ENCODE data around the gene BBS2. TPM values are rescaled to one million over a fixed set of nuclear protein-coding genes. Genes with fewer than 3 reads are reported as not detected.

The BBS2 gene
- total RNA-seq, result 10 to 100 TPM; 15.6 to 18.4 TPM

DNA sequence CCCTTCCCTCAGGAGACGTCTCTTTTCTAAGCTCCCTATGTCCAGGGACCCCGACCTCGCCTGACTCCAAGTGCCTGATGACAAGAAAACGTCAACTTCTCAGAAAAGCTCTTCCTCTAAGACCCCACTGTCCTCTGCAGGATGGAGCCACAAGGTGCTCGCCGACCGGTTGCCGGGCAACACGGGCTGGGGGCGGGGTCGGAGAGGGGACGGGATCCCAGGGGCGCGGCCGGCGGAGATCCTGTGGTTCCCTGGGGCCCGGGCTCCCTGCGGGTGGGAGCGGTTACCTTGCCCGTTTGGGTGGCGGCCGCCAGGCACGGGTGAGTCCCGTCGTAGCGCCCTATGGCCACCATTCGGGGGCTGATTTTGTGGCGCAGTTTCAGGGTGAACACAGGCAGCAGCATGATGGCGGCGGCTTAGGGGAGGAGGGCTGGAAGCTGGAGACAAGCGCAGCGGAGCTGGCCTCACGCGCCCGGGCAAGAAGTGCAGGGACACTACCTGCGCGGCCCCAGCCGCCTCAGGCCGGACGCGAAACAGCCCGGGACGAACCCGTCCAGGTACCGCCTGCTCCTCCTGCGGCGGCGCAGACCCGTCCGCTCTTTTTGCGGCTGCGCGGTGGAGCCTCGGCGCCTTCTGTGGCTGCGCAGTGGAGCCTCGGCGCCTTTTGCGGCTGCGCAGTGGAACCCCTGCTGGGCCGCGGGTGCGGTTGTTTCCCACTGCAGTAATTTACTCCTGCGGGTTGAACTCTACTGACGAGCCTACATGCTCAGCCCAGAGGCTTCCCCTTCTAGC lies at the start of gene BBS2:
TSS of gene BBS2 (minus strand) at position 566 of the 792 bp plus-strand sequence. CDS start at position 404, 162 bp downstream.
- ChIA-PET POLR2A (no interaction called here), CTCF (interaction anchor here (0.6 to 2.6 kb wide), 3 partner anchors 10 to 182 kb away, joined by 3 to 9 read pairs (median 4); no protein-coding TSS in a partner anchor)
- DNase-seq, result peak; percentile 88
- Mint-ChIP-seq H3K4me3 (peak within 1 kb of the TSS; percentile 75), H3K9me3 (no peaks in the 10 kb centered on the region), H3K27me3 (no peaks in the 10 kb centered on the region), H3K4me1 (peaks cover 14% of the 10 kb centered on the region), H3K27ac (peak within 1 kb of the TSS; percentile 63), H3K36me3 (ENCODE audit: low read depth) (no peaks in the 10 kb centered on the region)

DNA sequence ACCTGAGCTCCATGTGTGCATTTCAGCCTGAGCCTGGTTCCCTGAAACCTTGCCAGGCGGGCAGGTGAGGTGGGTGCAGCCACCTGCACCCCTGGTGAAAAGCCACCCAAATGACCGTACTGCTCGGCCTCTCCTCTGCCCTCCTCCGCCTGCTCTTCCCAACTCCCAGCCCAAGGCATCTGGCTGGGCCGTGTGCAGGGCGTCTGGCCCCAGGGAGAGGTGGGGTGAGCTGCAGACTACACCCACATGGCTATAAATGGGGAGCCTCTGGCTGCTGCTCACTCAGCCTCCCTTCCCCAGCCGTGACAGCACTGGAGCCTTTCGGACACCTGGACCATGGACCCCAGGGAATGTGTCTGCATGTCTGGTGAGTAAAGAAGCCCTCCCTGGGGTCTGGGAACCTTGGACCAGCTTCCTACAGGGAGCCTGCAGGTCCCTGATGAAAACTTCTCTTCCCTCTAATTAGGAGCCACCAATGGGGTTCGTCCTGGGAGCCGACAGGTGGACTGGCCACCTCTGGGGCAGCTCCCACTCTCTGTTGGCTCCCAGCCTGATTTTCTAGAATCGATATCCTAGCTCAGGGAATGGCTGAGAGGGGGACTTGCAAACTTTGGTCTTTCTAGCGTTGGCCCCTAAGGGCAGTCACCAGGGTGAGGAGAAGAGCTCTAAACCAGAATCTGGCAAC lies 45.1 kb upstream of the BBS2 start, which contains the start of gene MT4:
TSS of gene MT4 (plus strand) at position 281 of the 685 bp plus-strand sequence. CDS start at position 337, 56 bp downstream.
- no peak for DNase-seq
- Mint-ChIP-seq H3K9me3 (no peaks in the 10 kb centered on the region), H3K4me1 (peaks cover 7% of the 10 kb centered on the region), H3K36me3 (ENCODE audit: low read depth) (no peaks in the 10 kb centered on the region), H3K27ac (no peak within 1 kb of the TSS), H3K27me3 (peaks cover 14% of the 10 kb centered on the region), H3K4me3 (no peak within 1 kb of the TSS)
- ChIA-PET POLR2A (no interaction called here), CTCF (interaction anchor here (0.8 to 1.5 kb wide), 2 partner anchors 11 to 17 kb away, joined by 3 to 4 read pairs; no protein-coding TSS in a partner anchor)

GRCh38 chr16:56561126-56561525 lies 41.3 kb upstream of the BBS2 start:
- Mint-ChIP-seq H3K4me3 (no peak overlapping the region), H3K36me3 (ENCODE audit: low read depth) (no peaks in the 10 kb centered on the region), H3K27me3 (peaks cover 27% of the 10 kb centered on the region), H3K4me1 (peaks cover 2% of the 10 kb centered on the region), H3K9me3 (no peaks in the 10 kb centered on the region), H3K27ac (no peak overlapping the region)
- DNase-seq, result no peak
- POLR2A ChIA-PET, result no interaction called here
- CTCF ChIA-PET, result interaction anchor here (1.1 to 1.4 kb wide), 2 partner anchors 27 to 141 kb away, joined by 5 read pairs; no protein-coding TSS in a partner anchor

DNA sequence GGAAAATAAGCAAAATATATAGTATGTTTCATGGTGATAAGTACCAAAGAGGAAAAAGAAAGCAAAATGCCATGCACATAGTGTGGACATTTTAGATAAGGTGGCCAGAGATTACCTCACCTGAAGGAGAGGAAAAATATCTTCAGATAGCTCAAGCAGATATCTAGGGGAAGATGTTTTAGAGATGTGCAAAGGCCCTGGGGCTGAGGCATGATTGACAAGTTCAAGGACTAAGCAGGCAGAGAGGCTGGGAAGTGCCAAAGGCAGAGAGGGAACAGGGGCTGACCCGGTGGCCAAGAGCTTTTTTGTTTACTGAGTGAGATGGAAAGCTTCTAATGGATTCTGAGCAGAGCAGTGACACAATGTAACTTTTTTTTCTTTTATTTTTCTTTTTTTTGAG lies 40.6 kb upstream of the BBS2 start:
- H3K4me3 Mint-ChIP-seq, result no peak overlapping the region
- no peaks in the 10 kb centered on the region for H3K36me3 Mint-ChIP-seq (ENCODE audit: low read depth)
- no peak for DNase-seq
- no peaks in the 10 kb centered on the region for H3K9me3 Mint-ChIP-seq
- peaks cover 32% of the 10 kb centered on the region for H3K27me3 Mint-ChIP-seq
- H3K4me1 Mint-ChIP-seq, result no peaks in the 10 kb centered on the region
- no peak overlapping the region for H3K27ac Mint-ChIP-seq
- ChIA-PET CTCF (interaction anchor here (1.1 kb wide), 1 partner anchor 27 kb away, joined by 5 read pairs; no protein-coding TSS in a partner anchor), POLR2A (no interaction called here)

- Mint-ChIP-seq H3K4me3 (no peak overlapping the region), H3K27me3 (peaks cover 42% of the 10 kb centered on the region), H3K9me3 (no peaks in the 10 kb centered on the region), H3K4me1 (no peaks in the 10 kb centered on the region), H3K36me3 (ENCODE audit: low read depth) (no peaks in the 10 kb centered on the region), H3K27ac (no peak overlapping the region)
- ChIA-PET CTCF (no interaction called here), POLR2A (no interaction called here)
- no peak for DNase-seq
Measured at GRCh38 chr16:56559109-56559508, 39.3 kb upstream of the BBS2 start.

- POLR2A ChIA-PET, result no interaction called here
- no peak for DNase-seq
- H3K4me1 Mint-ChIP-seq, result no peaks in the 10 kb centered on the region
- H3K4me3 Mint-ChIP-seq, result no peak overlapping the region
- no peaks in the 10 kb centered on the region for H3K9me3 Mint-ChIP-seq
- no peak overlapping the region for H3K27ac Mint-ChIP-seq
- CTCF ChIA-PET, result no interaction called here
- peaks cover 49% of the 10 kb centered on the region for H3K27me3 Mint-ChIP-seq
- no peaks in the 10 kb centered on the region for H3K36me3 Mint-ChIP-seq (ENCODE audit: low read depth)
Measured at GRCh38 chr16:56558024-56558747, 38.4 kb upstream of the BBS2 start.

DNA sequence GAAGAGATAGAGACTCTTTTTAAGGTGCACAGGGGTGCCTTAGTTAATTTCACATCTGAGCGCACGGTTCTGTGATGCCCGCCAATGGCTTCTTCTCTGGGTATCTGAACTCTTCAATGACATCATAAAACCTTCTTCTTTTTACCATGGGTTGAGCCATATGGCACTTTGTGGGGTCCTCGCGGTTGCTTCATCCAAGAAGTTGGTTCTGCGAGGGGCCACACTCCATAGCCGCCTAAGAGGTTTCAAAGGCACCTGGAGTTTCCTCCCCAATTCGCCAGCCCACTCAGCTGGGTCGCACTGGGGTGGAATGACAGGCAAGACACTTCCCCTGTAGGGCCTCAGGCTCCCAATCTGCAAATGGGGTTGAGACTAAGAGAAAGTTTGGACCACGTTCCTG lies 34.6 kb upstream of the BBS2 start:
- Mint-ChIP-seq H3K4me1 (peaks cover 2% of the 10 kb centered on the region), H3K4me3 (no peak overlapping the region), H3K9me3 (no peaks in the 10 kb centered on the region), H3K36me3 (ENCODE audit: low read depth) (no peaks in the 10 kb centered on the region), H3K27ac (no peak overlapping the region), H3K27me3 (peaks cover 48% of the 10 kb centered on the region)
- ChIA-PET POLR2A (no interaction called here), CTCF (no interaction called here)
- no peak for DNase-seq

- Mint-ChIP-seq H3K36me3 (ENCODE audit: low read depth) (no peaks in the 10 kb centered on the region), H3K9me3 (no peaks in the 10 kb centered on the region), H3K27me3 (peaks cover 33% of the 10 kb centered on the region), H3K4me3 (no peak overlapping the region), H3K27ac (no peak overlapping the region), H3K4me1 (peaks cover 15% of the 10 kb centered on the region)
- DNase-seq, result no peak
- CTCF ChIA-PET, result no interaction called here
- POLR2A ChIA-PET, result no interaction called here
Measured at GRCh38 chr16:56551796-56552738, 32.2 kb upstream of the BBS2 start.

GRCh38 chr16:56549744-56550385 lies 30.0 kb upstream of the BBS2 start:
- H3K27ac Mint-ChIP-seq, result no peak overlapping the region
- H3K27me3 Mint-ChIP-seq, result peaks cover 25% of the 10 kb centered on the region
- H3K9me3 Mint-ChIP-seq, result no peaks in the 10 kb centered on the region
- H3K36me3 Mint-ChIP-seq (ENCODE audit: low read depth), result no peaks in the 10 kb centered on the region
- DNase-seq, result no peak
- no peak overlapping the region for H3K4me3 Mint-ChIP-seq
- CTCF ChIA-PET, result interaction anchor here (0.9 kb wide), 1 partner anchor 33 kb away, joined by 3 read pairs; no protein-coding TSS in a partner anchor
- peaks cover 15% of the 10 kb centered on the region for H3K4me1 Mint-ChIP-seq
- POLR2A ChIA-PET, result interaction anchor here (1.6 kb wide), 1 partner anchor 12 kb away, joined by 3 read pairs; no protein-coding TSS in a partner anchor

DNA sequence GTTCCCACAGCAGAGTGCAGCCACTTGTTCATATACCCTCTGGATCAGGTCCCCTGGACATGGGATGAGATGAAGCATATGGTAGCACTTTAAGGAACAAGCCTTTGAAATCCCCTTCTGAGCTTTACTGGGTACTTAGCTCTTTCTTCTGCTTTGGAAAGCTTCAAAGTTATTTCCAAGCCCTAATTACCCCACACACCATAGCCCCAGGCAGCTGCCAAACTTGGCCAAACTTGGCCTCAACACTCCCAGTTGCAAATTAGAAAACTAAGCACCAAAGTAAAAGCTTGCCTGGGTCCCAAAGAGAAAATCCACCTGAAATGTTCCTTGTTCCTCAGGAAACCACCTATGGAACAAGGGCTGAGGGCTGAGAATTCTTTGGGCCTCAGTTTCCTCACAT lies 29.3 kb upstream of the BBS2 start:
- POLR2A ChIA-PET, result interaction anchor here (1.6 kb wide), 1 partner anchor 13 kb away, joined by 3 read pairs; no protein-coding TSS in a partner anchor
- H3K27ac Mint-ChIP-seq, result no peak overlapping the region
- H3K4me3 Mint-ChIP-seq, result no peak overlapping the region
- DNase-seq, result no peak
- CTCF ChIA-PET, result interaction anchor here (0.9 kb wide), 1 partner anchor 32 kb away, joined by 3 read pairs; no protein-coding TSS in a partner anchor
- H3K4me1 Mint-ChIP-seq, result peaks cover 15% of the 10 kb centered on the region
- no peaks in the 10 kb centered on the region for H3K9me3 Mint-ChIP-seq
- H3K27me3 Mint-ChIP-seq, result peaks cover 19% of the 10 kb centered on the region
- no peaks in the 10 kb centered on the region for H3K36me3 Mint-ChIP-seq (ENCODE audit: low read depth)

- peak overlapping the region; percentile 42 for H3K27ac Mint-ChIP-seq
- POLR2A ChIA-PET, result interaction anchor here (0.8 kb wide), 1 partner anchor 77 kb away, joined by 3 read pairs; the partner anchor contains the start of gene MT1E
- DNase-seq, result no peak
Measured at GRCh38 chr16:56547949-56548567, 28.2 kb upstream of the BBS2 start.

More at GRCh38 chr16:56547949-56548567, 28.2 kb upstream of the BBS2 start:
- Mint-ChIP-seq H3K9me3 (no peaks in the 10 kb centered on the region), H3K36me3 (ENCODE audit: low read depth) (no peaks in the 10 kb centered on the region), H3K4me1 (peaks cover 15% of the 10 kb centered on the region), H3K4me3 (no peak overlapping the region), H3K27me3 (peaks cover 10% of the 10 kb centered on the region)
- CTCF ChIA-PET, result interaction anchor here (1.0 to 1.3 kb wide), 2 partner anchors 17 to 28 kb away, joined by 3 to 4 read pairs; partner anchors contain the start of gene MT4
